Naive thymus-derived CD4-positive, alpha-beta T cell (primary cell): ENCODE results near the gene TNFSF18. TPM values are rescaled to one million over a fixed set of nuclear protein-coding genes. Genes with fewer than 3 reads are reported as not detected.

Source experiments
- ATAC-seq: fragments of 150-1000 bp; cut with Tn5 transposase; 2 replicates; pipeline ENCODE4 v1.10.0; 2021; ENCODE audit warnings: mild to moderate bottlenecking, moderate library complexity
- CTCF ChIA-PET: fragments of 350-600 bp; sonication (Branson Sonifier 250); formaldehyde crosslinking; loops from one replicate; lab custom pipeline; 2021; ENCODE audit warnings: antibody characterized with exemption; lab: Charles Lee
- POLR2A ChIA-PET: fragments of 350-600 bp; sonication (Branson Sonifier 250); formaldehyde crosslinking; loops from one replicate; lab custom pipeline; 2021; ENCODE audit warnings: antibody characterized with exemption, inconsistent platforms; lab: Charles Lee
- DNase-seq, 9 donors: peaks; one replicate each; pipeline versions ENCODE4 v3.0.0 to v3.0.0-alpha.2; 2020 to 2022; ENCODE audit warnings: mixed read lengths in 1 of 9
- H3K27ac ChIP-seq: one replicate; pipeline ENCODE4 v1.7.0; 2013; ENCODE audit warnings: mild to moderate bottlenecking, low read depth, low read length, moderate library complexity
- H3K27me3 ChIP-seq, 2 donors: one replicate each; pipeline ENCODE4 v1.7.0; 2013; ENCODE audit warnings: low read length in 2 of 2, mild to moderate bottlenecking in 2 of 2, moderate library complexity in 2 of 2; ENCODE audit not compliant: control insufficient read depth in 2 of 2, insufficient read depth in 2 of 2
- H3K36me3 ChIP-seq, 3 experiments: 1 replicate in 2 of 3; 2 replicates in 1 of 3; pipeline ENCODE4 v1.7.0; 2013; ENCODE audit warnings: low read length in 3 of 3, mild to moderate bottlenecking in 3 of 3, moderate library complexity in 1 of 3; ENCODE audit not compliant: insufficient read depth in 3 of 3, control insufficient read depth in 2 of 3
- H3K4me1 ChIP-seq, 2 donors: one replicate each; pipeline ENCODE4 v1.7.0; 2013; ENCODE audit warnings: low read length in 2 of 2, mild to moderate bottlenecking in 2 of 2, moderate library complexity in 1 of 2; ENCODE audit not compliant: control insufficient read depth in 2 of 2, insufficient read depth in 2 of 2
- H3K4me3 ChIP-seq: 2 replicates; pipeline ENCODE4 v1.7.0; 2013; ENCODE audit warnings: mild to moderate bottlenecking, low read length
- H3K9me3 ChIP-seq, 3 experiments: 1 replicate in 2 of 3; 2 replicates in 1 of 3; pipeline ENCODE4 v1.7.0; 2013; ENCODE audit warnings: low read length in 3 of 3; ENCODE audit not compliant: control insufficient read depth in 2 of 3
- H3K27ac Mint-ChIP-seq, 9 donors: one replicate each; pipeline ENCODE4 v1.8.0; 2020 to 2022; ENCODE audit warnings: mixed read lengths in 9 of 9, mild to moderate bottlenecking in 8 of 9, moderate library complexity in 5 of 9, inconsistent platforms in 2 of 9
- H3K27me3 Mint-ChIP-seq, 5 donors: one replicate each; pipeline ENCODE4 v1.8.0; 2021 to 2022; ENCODE audit warnings: mixed read lengths in 5 of 5, mild to moderate bottlenecking in 1 of 5
- H3K36me3 Mint-ChIP-seq, 5 donors: one replicate each; pipeline ENCODE4 v1.8.0; 2020 to 2022; ENCODE audit warnings: mixed read lengths in 5 of 5, mild to moderate bottlenecking in 3 of 5, inconsistent platforms in 1 of 5
- H3K4me1 Mint-ChIP-seq, 7 donors: one replicate each; pipeline ENCODE4 v1.8.0; 2020 to 2022; ENCODE audit warnings: mixed read lengths in 7 of 7, mild to moderate bottlenecking in 3 of 7, inconsistent platforms in 1 of 7
- H3K4me3 Mint-ChIP-seq, 10 donors: one replicate each; pipeline ENCODE4 v1.8.0; 2020 to 2022; ENCODE audit warnings: mild to moderate bottlenecking in 10 of 10, mixed read lengths in 10 of 10, moderate library complexity in 6 of 10, inconsistent platforms in 2 of 10
- H3K9me3 Mint-ChIP-seq, 11 donors: one replicate each; pipeline ENCODE4 v1.8.0; 2020 to 2022; ENCODE audit warnings: mixed read lengths in 11 of 11, mild to moderate bottlenecking in 4 of 11, inconsistent platforms in 1 of 11, moderate library complexity in 1 of 11
- intact Hi-C, 2 donors: fragments of 100-400 bp; cut with micrococcal nuclease; formaldehyde crosslinking; loops; one replicate each; pipeline ENCODE4 v1.15.1; 2023
- polyA plus RNA-seq, 2 donors: library from polyadenylated mRNA; unstranded; fragments of 300-500 nt; fragmentation: Illumina TruSeq; gene quantifications; one replicate each; pipeline ENCODE4 v1.2.3, GENCODE V29; 2021
- total RNA-seq, 6 experiments: library from RNA in 5 of 6; stranded (reverse) in 5 of 6; gene quantifications; 1 replicate in 5 of 6; 2 replicates in 1 of 6; pipeline ENCODE4 v1.2.3 and lab custom pipeline; 2021 to 2026

TNFSF18 gene
- total and polyA plus RNA-seq, 7 experiments from 2014 or later, result not detected

GRCh38 chr1:173024543-173024942, 26.2 kb downstream of the TNFSF18 start:
- H3K36me3 Mint-ChIP-seq, result peaks cover 0 to 1% (median 0%) of the 10 kb centered on the region in 5 donors
- peaks cover 0 to 9% (median 0%) of the 10 kb centered on the region in 11 donors for H3K9me3 Mint-ChIP-seq
- peaks cover 0 to 9% (median 0%) of the 10 kb centered on the region in 5 donors for H3K27me3 Mint-ChIP-seq
- no peak overlapping the region for H3K27ac Mint-ChIP-seq
- Histone ChIP-seq H3K4me1 (no peaks in the 10 kb centered on the region), H3K36me3 (no peaks in the 10 kb centered on the region), H3K4me3 (no peak overlapping the region), H3K27me3 (no peaks in the 10 kb centered on the region), H3K27ac (no peak overlapping the region), H3K9me3 (no peaks in the 10 kb centered on the region)
- DNase-seq (no peak), ATAC-seq (no peak)
- no peak overlapping the region for H3K4me3 Mint-ChIP-seq
- POLR2A ChIA-PET, result no interaction called here
- CTCF ChIA-PET, result no interaction called here
- peaks cover 0 to 2% (median 0%) of the 10 kb centered on the region in 7 donors for H3K4me1 Mint-ChIP-seq
- intact Hi-C loops, result no loop called here

- H3K4me1 ChIP-seq, result no peaks in the 10 kb centered on the region
- H3K27me3 ChIP-seq, result no peaks in the 10 kb centered on the region
- H3K9me3 ChIP-seq, result no peaks in the 10 kb centered on the region
- no peak overlapping the region for H3K4me3 ChIP-seq
- intact Hi-C loops, result no loop called here
- Mint-ChIP-seq H3K4me1 (peaks cover 0 to 7% (median 0%) of the 10 kb centered on the region in 7 donors), H3K27me3 (peaks cover 0 to 8% (median 0%) of the 10 kb centered on the region in 5 donors), H3K36me3 (peaks cover 0 to 1% (median 0%) of the 10 kb centered on the region in 5 donors), H3K27ac (no peak overlapping the region), H3K9me3 (peaks cover 0 to 8% (median 0%) of the 10 kb centered on the region in 11 donors), H3K4me3 (no peak overlapping the region)
- DNase-seq (no peak), ATAC-seq (no peak)
- ChIA-PET CTCF (no interaction called here), POLR2A (no interaction called here)
- no peaks in the 10 kb centered on the region for H3K36me3 ChIP-seq
- H3K27ac ChIP-seq, result no peak overlapping the region
These were observed 27.4 kb downstream of the TNFSF18 start for GRCh38 chr1:173023343-173023742.

- Histone ChIP-seq H3K4me3 (no peak overlapping the region), H3K27ac (no peak overlapping the region), H3K36me3 (no peaks in the 10 kb centered on the region), H3K4me1 (no peaks in the 10 kb centered on the region), H3K9me3 (no peaks in the 10 kb centered on the region), H3K27me3 (no peaks in the 10 kb centered on the region)
- no peak for DNase-seq
- CTCF ChIA-PET, result interaction anchor here (1.1 kb wide), 1 partner anchor 74 kb away, joined by 4 read pairs; no protein-coding TSS in a partner anchor
- POLR2A ChIA-PET, result no interaction called here
- Mint-ChIP-seq H3K27me3 (peaks cover 0 to 3% (median 0%) of the 10 kb centered on the region in 5 donors), H3K4me3 (no peak overlapping the region), H3K27ac (no peak overlapping the region), H3K36me3 (no peaks in the 10 kb centered on the region), H3K9me3 (peaks cover 0 to 8% (median 0%) of the 10 kb centered on the region in 11 donors), H3K4me1 (peaks cover 0 to 8% (median 0%) of the 10 kb centered on the region in 7 donors)
- intact Hi-C loops, result no loop called here
- no peak for ATAC-seq
These were observed 30.5 kb downstream of the TNFSF18 start for GRCh38 chr1:173020138-173020750.

- Histone ChIP-seq H3K4me3 (no peak overlapping the region), H3K36me3 (no peaks in the 10 kb centered on the region), H3K27ac (no peak overlapping the region), H3K4me1 (no peaks in the 10 kb centered on the region), H3K27me3 (no peaks in the 10 kb centered on the region), H3K9me3 (no peaks in the 10 kb centered on the region)
- Mint-ChIP-seq H3K4me1 (peaks cover 0 to 8% (median 0%) of the 10 kb centered on the region in 7 donors), H3K36me3 (no peaks in the 10 kb centered on the region), H3K27ac (no peak overlapping the region), H3K27me3 (peaks cover 0 to 5% (median 0%) of the 10 kb centered on the region in 5 donors), H3K9me3 (peaks cover 0 to 4% (median 0%) of the 10 kb centered on the region in 11 donors), H3K4me3 (no peak overlapping the region)
- ChIA-PET CTCF (interaction anchor here (1.1 kb wide), 1 partner anchor 192 kb away, joined by 3 read pairs; no protein-coding TSS in a partner anchor), POLR2A (interaction anchor here (0.6 kb wide), 1 partner anchor 196 kb away, joined by 3 read pairs; no protein-coding TSS in a partner anchor)
- ATAC-seq, result no peak
- no peak for DNase-seq
- intact Hi-C loops, result loop anchor here in 1 of 2 donors (5.0 kb wide), 1 partner anchor 270 kb away; no protein-coding TSS in a partner anchor
These were observed 32.9 kb downstream of the TNFSF18 start for GRCh38 chr1:173017792-173018191.

- ChIA-PET POLR2A (no interaction called here), CTCF (no interaction called here)
- H3K4me3 ChIP-seq, result no peak overlapping the region
- ATAC-seq (no peak), DNase-seq (no peak)
- Mint-ChIP-seq H3K36me3 (no peaks in the 10 kb centered on the region), H3K4me1 (peaks cover 0 to 8% (median 0%) of the 10 kb centered on the region in 7 donors), H3K9me3 (peaks cover 0 to 4% (median 0%) of the 10 kb centered on the region in 11 donors), H3K4me3 (no peak overlapping the region), H3K27me3 (peaks cover 0 to 9% (median 2%) of the 10 kb centered on the region in 5 donors), H3K27ac (no peak overlapping the region)
- intact Hi-C loops, result loop anchor here in 1 of 2 donors (5.0 kb wide), 1 partner anchor 269 kb away; no protein-coding TSS in a partner anchor
- H3K36me3 ChIP-seq, result no peaks in the 10 kb centered on the region
- H3K9me3 ChIP-seq, result no peaks in the 10 kb centered on the region
- H3K4me1 ChIP-seq, result no peaks in the 10 kb centered on the region
- no peak overlapping the region for H3K27ac ChIP-seq
- H3K27me3 ChIP-seq, result no peaks in the 10 kb centered on the region
These were observed 34.3 kb downstream of the TNFSF18 start for GRCh38 chr1:173016419-173016818.

- H3K27ac ChIP-seq, result no peak overlapping the region
- ATAC-seq (no peak), DNase-seq (no peak)
- intact Hi-C loops, result loop anchor here in 1 of 2 donors (5.0 kb wide), 1 partner anchor 268 kb away; no protein-coding TSS in a partner anchor
- H3K36me3 Mint-ChIP-seq, result no peaks in the 10 kb centered on the region
- no peaks in the 10 kb centered on the region for H3K4me1 ChIP-seq
- H3K9me3 Mint-ChIP-seq, result peaks cover 0 to 1% (median 0%) of the 10 kb centered on the region in 11 donors
- H3K4me1 Mint-ChIP-seq, result peaks cover 0 to 7% (median 0%) of the 10 kb centered on the region in 7 donors
- H3K9me3 ChIP-seq, result no peaks in the 10 kb centered on the region
- H3K27me3 Mint-ChIP-seq, result peaks cover 0 to 12% (median 6%) of the 10 kb centered on the region in 5 donors
- ChIA-PET POLR2A (no interaction called here), CTCF (interaction anchor here (0.8 kb wide), 1 partner anchor 20 kb away, joined by 3 read pairs; no protein-coding TSS in a partner anchor)
- no peaks in the 10 kb centered on the region for H3K36me3 ChIP-seq
- no peak overlapping the region for H3K4me3 Mint-ChIP-seq
- H3K27ac Mint-ChIP-seq, result no peak overlapping the region
- no peak overlapping the region for H3K4me3 ChIP-seq
- H3K27me3 ChIP-seq, result no peaks in the 10 kb centered on the region
These were observed 35.1 kb downstream of the TNFSF18 start for GRCh38 chr1:173015629-173016028.
